GM12878 (cell line): ENCODE measurements around the gene TMC7.

Experiments used
- CREM ChIP-seq: IDR thresholded peaks from 2 replicates; pipeline ENCODE4 v1.6.1; 2014; ENCODE audit warnings: antibody characterized with exemption, low read depth
- SRF ChIP-seq, 2 experiments: IDR thresholded peaks; 2 replicates each; pipeline ENCODE4 v1.6.1; 2011; ENCODE audit warnings: low read depth in 2 of 2, low read length in 2 of 2, mild to moderate bottlenecking in 1 of 2, moderate library complexity in 1 of 2

- TF ChIP-seq SRF (IDR thresholded peaks at IDR 0.05; ENCODE audit: low read depth in 2 of 2, low read length in 2 of 2) (no peak), CREM (no peak)
These were observed 8.6 kb upstream of the TMC7 start for GRCh38 chr16:18975109-18975508.
